ENCODE data around the gene ARRB1. TPM values are rescaled to one million over a fixed set of nuclear protein-coding genes. Genes with fewer than 3 reads are reported as not detected.

Gene ARRB1
- total and polyA plus RNA-seq, 10 of the 15 experiments (the other 5 are each of a cell fraction or from before 2014, with no cell fraction given), result 0.39 to 12.9 (median 1.7) TPM

DNA sequence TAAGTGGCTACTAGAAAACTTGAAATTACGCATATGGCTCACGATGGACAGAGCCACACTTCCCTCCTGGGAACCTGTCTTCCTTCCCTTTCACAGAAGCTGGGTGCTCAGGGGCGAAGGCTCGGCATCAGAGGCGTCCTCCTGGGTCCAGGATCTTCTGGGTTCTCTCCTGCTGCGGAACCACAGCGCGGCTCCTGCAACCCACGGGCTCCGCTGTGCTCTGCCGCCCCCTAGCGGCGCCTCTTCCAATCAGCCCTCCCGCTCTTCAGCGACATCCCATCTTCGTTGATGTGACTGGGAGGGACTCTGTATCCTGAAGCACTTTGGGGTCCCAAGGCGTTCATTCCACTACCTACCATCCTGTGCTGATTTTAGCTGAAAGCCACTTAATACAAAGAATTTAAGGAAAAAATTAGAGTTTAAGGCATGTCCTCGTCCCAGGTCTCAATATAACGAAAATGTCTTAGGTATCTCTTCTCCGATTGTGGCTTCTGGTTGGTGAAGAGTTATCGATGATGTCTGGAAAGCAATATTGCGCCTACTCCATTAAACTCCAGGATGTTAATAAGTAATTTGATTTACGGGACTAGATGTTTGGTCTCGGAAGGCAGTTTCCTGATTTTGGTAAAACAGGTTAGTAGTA is 33.1 kb upstream of the ARRB1 start (continued):
- no peak for TF ChIP-seq NR2C2 (IDR thresholded peaks at IDR 0.05; ENCODE audit: borderline replicate concordance, control insufficient read depth, insufficient read length, low read depth)
- TF ChIP-seq, protein P1, sequence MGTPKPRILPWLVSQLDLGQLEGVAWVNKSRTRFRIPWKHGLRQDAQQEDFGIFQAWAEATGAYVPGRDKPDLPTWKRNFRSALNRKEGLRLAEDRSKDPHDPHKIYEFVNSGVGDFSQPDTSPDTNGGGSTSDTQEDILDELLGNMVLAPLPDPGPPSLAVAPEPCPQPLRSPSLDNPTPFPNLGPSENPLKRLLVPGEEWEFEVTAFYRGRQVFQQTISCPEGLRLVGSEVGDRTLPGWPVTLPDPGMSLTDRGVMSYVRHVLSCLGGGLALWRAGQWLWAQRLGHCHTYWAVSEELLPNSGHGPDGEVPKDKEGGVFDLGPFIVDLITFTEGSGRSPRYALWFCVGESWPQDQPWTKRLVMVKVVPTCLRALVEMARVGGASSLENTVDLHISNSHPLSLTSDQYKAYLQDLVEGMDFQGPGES (IDR thresholded peaks at IDR 0.05), result peak; percentile 35; the same call in 1 of the 2 replicates

- peaks cover under 1% of the 10 kb centered on the region; the same call in 1 of the 2 replicates for H3K4me1 ChIP-seq (ENCODE audit: control insufficient read depth, insufficient read depth, low read length)
- intact Hi-C loops (cut with micrococcal nuclease; ENCODE audit: unreplicated experiment), result no loop called here
- in situ Hi-C loops (cut with MboI), result loop anchor here (5.0 kb wide), 2 partner anchors 56 to 106 kb away; no protein-coding TSS in a partner anchor
Observed at GRCh38 chr11:75383246-75383645, 31.8 kb upstream of the ARRB1 start.

More at GRCh38 chr11:75383246-75383645, 31.8 kb upstream of the ARRB1 start:
- TF ChIP-seq SREBF2 (IDR thresholded peaks at IDR 0.05; ENCODE audit: low read length) (no peak), BCL3 (IDR thresholded peaks at IDR 0.05; ENCODE audit: borderline replicate concordance, insufficient read depth, low read depth, low read length, poor library complexity, severe bottlenecking) (no peak), NR2C1 (IDR thresholded peaks at IDR 0.05) (no peak)
- ChIA-PET SMC1A (ENCODE audit: uncharacterized antibody, unreplicated experiment) (interaction anchor here (1.2 to 8.3 kb wide), 6 partner anchors 37 to 107 kb away, joined by 4 to 89 read pairs (median 12); no protein-coding TSS in a partner anchor), RAD21 (ENCODE audit: unreplicated experiment) (interaction anchor here (1.5 to 9.8 kb wide), 6 partner anchors 11 to 105 kb away, joined by 4 to 118 read pairs (median 8); partner anchors contain the start of gene ARRB1), POLR2A (no interaction called here), CTCF (interaction anchor here (1.0 to 17.1 kb wide), 7 partner anchors 14 to 135 kb away, joined by 3 to 406 read pairs (median 3); no protein-coding TSS in a partner anchor)
- peak; percentile 47 for ATAC-seq
- Histone ChIP-seq H4K20me1 (ENCODE audit: control insufficient read depth, insufficient read depth) (no peaks in the 10 kb centered on the region), H2AFZ (ENCODE audit: control insufficient read depth, low read depth, low read length) (no peak overlapping the region), H3K79me2 (ENCODE audit: control insufficient read depth, insufficient read depth, low read length) (no peaks in the 10 kb centered on the region), H3K9me3 (replicated peaks; ENCODE audit: control insufficient read depth, insufficient read depth, low read length) (no peaks in the 10 kb centered on the region), H3K4me3 (no peak overlapping the region), H3K36me3 (ENCODE audit: control insufficient read depth in 2 of 2, insufficient read depth in 2 of 2, low read length in 1 of 2) (no peaks in the 10 kb centered on the region), H3K9ac (ENCODE audit: control insufficient read depth, insufficient read depth, low read length) (no peak overlapping the region), H3K4me2 (ENCODE audit: control insufficient read depth, insufficient read depth) (no peak overlapping the region), H3K27me3 (replicated peaks in 1 of 2; ENCODE audit: control insufficient read depth in 2 of 2, insufficient read depth in 2 of 2, low read length in 1 of 2) (no peaks in the 10 kb centered on the region), H3K27ac (ENCODE audit: control insufficient read depth, insufficient read depth) (no peak overlapping the region)
- 3% methylated on average over 3 of the region's 3 CpGs for WGBS (ENCODE audit: insufficient coverage, insufficient replicate concordance, low lambda C conversion rate, missing lambda C conversion rate)
- no TSS peak for BruUV-seq (replicated peaks)
- DNase-seq (ENCODE audit: low read depth, low spot score), result no peak
- FAIRE-seq, result no peak

Data from GM12878 (cell line).